Measurements from ENCODE around the gene ZBBX.

Gene ZBBX

DNA sequence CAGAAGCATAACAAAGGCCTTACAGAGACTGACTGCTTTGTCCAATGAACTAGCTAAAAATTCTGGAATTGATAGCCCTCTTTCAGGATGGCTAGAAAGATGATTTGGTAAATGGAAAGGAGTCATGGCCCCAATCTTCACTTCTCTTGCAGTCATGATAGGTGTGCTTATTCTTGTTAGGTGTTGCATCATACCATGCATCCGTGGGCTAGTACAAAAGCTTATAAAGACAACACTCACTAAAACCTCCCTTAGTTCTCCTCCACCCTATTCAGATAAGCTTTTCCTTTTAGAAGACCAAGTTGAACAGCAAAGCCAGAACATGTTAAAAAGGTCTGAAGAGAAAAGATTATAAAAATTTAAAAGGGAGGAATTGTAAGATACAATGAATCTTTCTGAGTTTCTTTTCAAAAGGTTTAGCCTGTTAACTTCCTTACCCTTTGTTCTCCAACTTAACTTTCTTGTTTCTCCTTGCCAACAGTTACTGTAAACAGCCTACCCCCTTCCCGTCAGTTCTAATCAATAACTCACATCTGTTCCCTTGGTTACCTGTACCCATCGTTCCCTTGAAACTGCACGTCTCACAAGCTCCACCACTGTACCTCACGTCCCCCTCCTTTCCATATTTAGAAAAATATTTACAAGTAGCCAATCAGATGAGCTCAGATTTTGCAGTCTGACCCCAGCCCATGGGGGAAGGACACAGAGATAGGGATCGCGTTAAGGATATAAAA, 105.8 kb downstream of the ZBBX start:
- no peak overlapping the region for H3K4me3 ChIP-seq (ENCODE audit: low read depth, low read length)
- TF ChIP-seq, protein P1, sequence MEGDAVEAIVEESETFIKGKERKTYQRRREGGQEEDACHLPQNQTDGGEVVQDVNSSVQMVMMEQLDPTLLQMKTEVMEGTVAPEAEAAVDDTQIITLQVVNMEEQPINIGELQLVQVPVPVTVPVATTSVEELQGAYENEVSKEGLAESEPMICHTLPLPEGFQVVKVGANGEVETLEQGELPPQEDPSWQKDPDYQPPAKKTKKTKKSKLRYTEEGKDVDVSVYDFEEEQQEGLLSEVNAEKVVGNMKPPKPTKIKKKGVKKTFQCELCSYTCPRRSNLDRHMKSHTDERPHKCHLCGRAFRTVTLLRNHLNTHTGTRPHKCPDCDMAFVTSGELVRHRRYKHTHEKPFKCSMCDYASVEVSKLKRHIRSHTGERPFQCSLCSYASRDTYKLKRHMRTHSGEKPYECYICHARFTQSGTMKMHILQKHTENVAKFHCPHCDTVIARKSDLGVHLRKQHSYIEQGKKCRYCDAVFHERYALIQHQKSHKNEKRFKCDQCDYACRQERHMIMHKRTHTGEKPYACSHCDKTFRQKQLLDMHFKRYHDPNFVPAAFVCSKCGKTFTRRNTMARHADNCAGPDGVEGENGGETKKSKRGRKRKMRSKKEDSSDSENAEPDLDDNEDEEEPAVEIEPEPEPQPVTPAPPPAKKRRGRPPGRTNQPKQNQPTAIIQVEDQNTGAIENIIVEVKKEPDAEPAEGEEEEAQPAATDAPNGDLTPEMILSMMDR (IDR thresholded peaks at IDR 0.05), result no peak
- H3K36me3 ChIP-seq (ENCODE audit: control insufficient read depth, insufficient read depth, low read length), result no peaks in the 10 kb centered on the region
- no peaks in the 10 kb centered on the region for H3K79me2 ChIP-seq
- H3K27me3 ChIP-seq (ENCODE audit: control insufficient read depth, insufficient read depth, low read length), result no peaks in the 10 kb centered on the region
- H3K27ac ChIP-seq, result no peak overlapping the region
- H3K9ac ChIP-seq, result no peak overlapping the region
- H3K4me2 ChIP-seq (ENCODE audit: low read length), result no peak overlapping the region
- no peak overlapping the region for H2AFZ ChIP-seq
- no peaks in the 10 kb centered on the region for H3K4me1 ChIP-seq
- H3K9me3 ChIP-seq (ENCODE audit: control insufficient read depth, low read length), result no peaks in the 10 kb centered on the region

DNA sequence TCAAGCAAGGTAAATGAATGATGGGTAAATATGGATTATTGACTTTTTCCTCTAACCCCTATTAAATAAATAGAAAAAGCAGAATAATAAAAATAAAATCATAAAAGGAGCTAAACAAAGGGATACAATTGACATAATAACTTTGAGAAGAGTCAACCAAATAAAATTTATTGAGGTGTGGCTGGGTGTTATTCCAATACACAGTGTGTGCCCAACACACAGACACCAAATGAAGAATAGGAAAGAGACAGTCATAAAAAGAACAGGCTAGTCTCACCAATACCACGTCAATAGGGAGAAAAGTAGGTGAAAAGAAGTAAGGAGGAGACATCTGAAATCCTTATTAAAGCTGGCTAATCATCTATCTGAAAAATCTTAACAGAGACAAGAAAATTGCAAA, 127.1 kb downstream of the ZBBX start:
- Histone ChIP-seq H3K27ac (no peak overlapping the region), H3K9me3 (ENCODE audit: control insufficient read depth, low read length) (no peaks in the 10 kb centered on the region), H3K27me3 (ENCODE audit: control insufficient read depth, insufficient read depth, low read length) (no peaks in the 10 kb centered on the region), H3K4me2 (ENCODE audit: low read length) (no peak overlapping the region), H3K4me1 (no peaks in the 10 kb centered on the region), H3K36me3 (ENCODE audit: control insufficient read depth, insufficient read depth, low read length) (no peaks in the 10 kb centered on the region), H3K9ac (no peak overlapping the region), H2AFZ (no peak overlapping the region), H3K79me2 (no peaks in the 10 kb centered on the region), H3K4me3 (ENCODE audit: low read depth, low read length) (no peak overlapping the region)
- TF ChIP-seq, protein P1 (IDR thresholded peaks at IDR 0.05), result no peak

DNA sequence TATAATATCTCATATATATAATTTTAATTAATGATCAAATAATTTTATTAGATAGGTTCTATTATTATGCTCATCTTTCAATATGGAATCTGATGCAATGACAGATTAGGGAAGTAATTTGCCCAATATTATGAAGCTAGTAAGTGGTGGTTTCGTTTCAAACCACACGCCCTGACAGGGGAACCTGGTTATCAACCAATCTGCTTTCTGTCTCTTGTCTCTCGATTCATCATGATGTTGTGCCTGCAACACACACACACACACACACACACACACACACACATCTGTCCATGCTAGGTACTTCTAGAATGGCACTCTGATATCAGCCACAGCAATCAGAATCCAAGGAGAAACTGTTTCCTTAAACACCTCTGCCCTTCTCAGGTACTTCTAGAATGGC, 128.4 kb downstream of the ZBBX start:
- H3K27me3 ChIP-seq (ENCODE audit: control insufficient read depth, insufficient read depth, low read length), result no peaks in the 10 kb centered on the region

DNA sequence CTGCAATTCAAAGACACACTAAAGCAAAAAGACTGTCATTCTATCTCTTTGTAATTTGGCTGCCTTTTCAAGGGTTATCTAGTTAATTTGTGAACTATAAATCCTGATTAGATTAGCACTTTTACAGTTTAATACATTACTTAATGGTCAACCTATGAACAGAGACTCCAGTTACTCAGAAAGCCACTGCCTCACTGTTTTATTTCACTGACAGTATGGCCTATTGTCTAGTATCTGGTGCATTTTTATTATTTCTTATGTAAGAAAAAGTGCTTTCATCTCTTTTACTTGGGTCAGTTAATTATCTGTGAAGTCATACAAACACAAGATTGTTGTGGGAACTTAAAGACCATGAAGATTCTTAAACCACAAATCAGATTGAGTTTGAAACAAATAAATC, 133.8 kb downstream of the ZBBX start:
- H3K4me2 ChIP-seq (ENCODE audit: low read length), result no peak overlapping the region
- no peak overlapping the region for H2AFZ ChIP-seq
- TF ChIP-seq, protein P1 (IDR thresholded peaks at IDR 0.05), result no peak

More for the DNA sequence above, 128.4 kb downstream of the ZBBX start:
- Histone ChIP-seq H3K27ac (no peak overlapping the region), H3K36me3 (ENCODE audit: control insufficient read depth, insufficient read depth, low read length) (no peaks in the 10 kb centered on the region), H3K79me2 (no peaks in the 10 kb centered on the region), H2AFZ (no peak overlapping the region), H3K4me3 (ENCODE audit: low read depth, low read length) (no peak overlapping the region), H3K4me1 (no peaks in the 10 kb centered on the region), H3K9me3 (ENCODE audit: control insufficient read depth, low read length) (no peaks in the 10 kb centered on the region), H3K9ac (no peak overlapping the region), H3K4me2 (ENCODE audit: low read length) (no peak overlapping the region)
- TF ChIP-seq, protein P1 (IDR thresholded peaks at IDR 0.05), result no peak

More for the DNA sequence above, 133.8 kb downstream of the ZBBX start:
- Histone ChIP-seq H3K79me2 (no peaks in the 10 kb centered on the region), H3K36me3 (ENCODE audit: control insufficient read depth, insufficient read depth, low read length) (no peaks in the 10 kb centered on the region), H3K4me3 (ENCODE audit: low read depth, low read length) (no peak overlapping the region), H3K4me1 (no peaks in the 10 kb centered on the region), H3K27me3 (ENCODE audit: control insufficient read depth, insufficient read depth, low read length) (no peaks in the 10 kb centered on the region), H3K9me3 (ENCODE audit: control insufficient read depth, low read length) (no peaks in the 10 kb centered on the region), H3K27ac (no peak overlapping the region), H3K9ac (no peak overlapping the region)
